ENCODE results near the gene UBE2V1.

DNA sequence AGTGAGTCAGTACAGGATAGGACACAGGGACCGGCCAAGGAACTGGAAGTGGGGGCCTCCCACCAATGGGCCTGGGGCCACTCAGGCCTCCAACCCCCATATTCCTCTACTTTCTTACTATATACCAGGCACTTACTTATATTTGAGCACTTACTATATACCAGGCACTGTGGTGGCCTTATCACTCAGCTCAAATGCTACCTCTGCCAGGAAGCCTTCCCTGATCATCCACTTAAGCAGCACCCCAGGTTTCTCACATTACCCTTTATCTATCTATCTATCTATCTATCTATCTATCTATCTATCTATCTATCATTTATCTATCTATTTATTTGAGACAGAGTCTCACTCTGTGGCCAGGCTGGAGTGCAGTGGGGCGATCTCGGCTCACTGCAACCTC is 12.3 kb upstream of the UBE2V1 start:
- TF ChIP-seq, protein P1, sequence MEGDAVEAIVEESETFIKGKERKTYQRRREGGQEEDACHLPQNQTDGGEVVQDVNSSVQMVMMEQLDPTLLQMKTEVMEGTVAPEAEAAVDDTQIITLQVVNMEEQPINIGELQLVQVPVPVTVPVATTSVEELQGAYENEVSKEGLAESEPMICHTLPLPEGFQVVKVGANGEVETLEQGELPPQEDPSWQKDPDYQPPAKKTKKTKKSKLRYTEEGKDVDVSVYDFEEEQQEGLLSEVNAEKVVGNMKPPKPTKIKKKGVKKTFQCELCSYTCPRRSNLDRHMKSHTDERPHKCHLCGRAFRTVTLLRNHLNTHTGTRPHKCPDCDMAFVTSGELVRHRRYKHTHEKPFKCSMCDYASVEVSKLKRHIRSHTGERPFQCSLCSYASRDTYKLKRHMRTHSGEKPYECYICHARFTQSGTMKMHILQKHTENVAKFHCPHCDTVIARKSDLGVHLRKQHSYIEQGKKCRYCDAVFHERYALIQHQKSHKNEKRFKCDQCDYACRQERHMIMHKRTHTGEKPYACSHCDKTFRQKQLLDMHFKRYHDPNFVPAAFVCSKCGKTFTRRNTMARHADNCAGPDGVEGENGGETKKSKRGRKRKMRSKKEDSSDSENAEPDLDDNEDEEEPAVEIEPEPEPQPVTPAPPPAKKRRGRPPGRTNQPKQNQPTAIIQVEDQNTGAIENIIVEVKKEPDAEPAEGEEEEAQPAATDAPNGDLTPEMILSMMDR (conservative IDR thresholded peaks at IDR 0.05; ENCODE audit: low read depth, low read length), result no peak
- TF ChIP-seq EZH2 (IDR thresholded peaks at IDR 0.05; ENCODE audit: borderline replicate concordance, low read depth, low read length, poor library complexity, severe bottlenecking), result no peak
